Measurements from ENCODE around the gene UBE2V1.
"Not testable (repeated sequence)": the region's sequence is repeated elsewhere in the genome, so short reads cannot be mapped to it uniquely, and the experiment has no call there.

UBE2V1 gene

GRCh38 chr20:50102551-50102950 lies 10.4 kb downstream of the UBE2V1 start:
- H3K4me3 ChIP-seq (ENCODE audit: low read length in 2 of 2); H3K27ac ChIP-seq (ENCODE audit: low read length); H3K27me3 ChIP-seq (ENCODE audit: control insufficient read depth in 1 of 2, insufficient read depth in 2 of 2, low read length in 2 of 2); H3K9me3 ChIP-seq (ENCODE audit: control insufficient read depth in 2 of 2, low read length in 2 of 2); H3K9ac ChIP-seq (ENCODE audit: low read length in 2 of 2); H3K36me3 ChIP-seq (ENCODE audit: control insufficient read depth in 2 of 2, insufficient read depth in 2 of 2, low read length in 2 of 2): not testable (repeated sequence)
- H3K4me1 ChIP-seq (ENCODE audit: control insufficient read depth, insufficient read depth, low read length), result peaks cover 29% of the 10 kb centered on the region

- H3K27ac ChIP-seq (ENCODE audit: low read length), result no peak overlapping the region
- H3K27me3 ChIP-seq (ENCODE audit: control insufficient read depth in 1 of 2, insufficient read depth in 2 of 2, low read length in 2 of 2), result no peaks in the 10 kb centered on the region
- no peak overlapping the region for H3K4me3 ChIP-seq (ENCODE audit: low read length in 2 of 2)
- no peak overlapping the region for H3K9ac ChIP-seq (ENCODE audit: low read length in 2 of 2)
- H3K9me3 ChIP-seq (ENCODE audit: control insufficient read depth in 2 of 2, low read length in 2 of 2), result no peaks in the 10 kb centered on the region
- peaks cover 31% of the 10 kb centered on the region for H3K4me1 ChIP-seq (ENCODE audit: control insufficient read depth, insufficient read depth, low read length)
- no peaks in the 10 kb centered on the region for H3K36me3 ChIP-seq (ENCODE audit: control insufficient read depth in 2 of 2, insufficient read depth in 2 of 2, low read length in 2 of 2)
These were observed 11.1 kb downstream of the UBE2V1 start for GRCh38 chr20:50101887-50102286.

- Histone ChIP-seq H3K27me3 (ENCODE audit: control insufficient read depth in 1 of 2, insufficient read depth in 2 of 2, low read length in 2 of 2) (no peaks in the 10 kb centered on the region), H3K4me1 (ENCODE audit: control insufficient read depth, insufficient read depth, low read length) (peaks cover 27% of the 10 kb centered on the region), H3K9me3 (ENCODE audit: control insufficient read depth in 2 of 2, low read length in 2 of 2) (no peaks in the 10 kb centered on the region), H3K36me3 (ENCODE audit: control insufficient read depth in 2 of 2, insufficient read depth in 2 of 2, low read length in 2 of 2) (peaks cover under 1 to 3% of the 10 kb centered on the region in 2 donors), H3K4me3 (ENCODE audit: low read length in 2 of 2) (no peak overlapping the region), H3K27ac (ENCODE audit: low read length) (no peak overlapping the region), H3K9ac (ENCODE audit: low read length in 2 of 2) (no peak overlapping the region)
These were observed 11.7 kb downstream of the UBE2V1 start for GRCh38 chr20:50101281-50101680.

- H3K36me3 ChIP-seq (ENCODE audit: control insufficient read depth in 2 of 2, insufficient read depth in 2 of 2, low read length in 2 of 2), result peaks cover 7 to 10% of the 10 kb centered on the region in 2 donors
- no peaks in the 10 kb centered on the region for H3K27me3 ChIP-seq (ENCODE audit: control insufficient read depth in 1 of 2, insufficient read depth in 2 of 2, low read length in 2 of 2)
- H3K9ac ChIP-seq (ENCODE audit: low read length in 2 of 2), result no peak overlapping the region
- H3K4me1 ChIP-seq (ENCODE audit: control insufficient read depth, insufficient read depth, low read length), result peaks cover 29% of the 10 kb centered on the region
- no peak overlapping the region for H3K27ac ChIP-seq (ENCODE audit: low read length)
- H3K9me3 ChIP-seq (ENCODE audit: control insufficient read depth in 2 of 2, low read length in 2 of 2), result no peaks in the 10 kb centered on the region
- H3K4me3 ChIP-seq (ENCODE audit: low read length in 2 of 2), result no peak overlapping the region
These were observed 12.4 kb downstream of the UBE2V1 start for GRCh38 chr20:50100552-50100951.

- peaks cover 29% of the 10 kb centered on the region for H3K4me1 ChIP-seq (ENCODE audit: control insufficient read depth, insufficient read depth, low read length)
- H3K27ac ChIP-seq (ENCODE audit: low read length), result peak overlapping the region; percentile 55
- H3K36me3 ChIP-seq (ENCODE audit: control insufficient read depth in 2 of 2, insufficient read depth in 2 of 2, low read length in 2 of 2), result peaks cover 16 to 18% of the 10 kb centered on the region in 2 donors
These were observed 13.4 kb downstream of the UBE2V1 start for GRCh38 chr20:50099565-50099991.

GRCh38 chr20:50099113-50099512 lies 13.8 kb downstream of the UBE2V1 start:
- Histone ChIP-seq H3K27me3 (ENCODE audit: control insufficient read depth in 1 of 2, insufficient read depth in 2 of 2, low read length in 2 of 2) (no peaks in the 10 kb centered on the region), H3K4me1 (ENCODE audit: control insufficient read depth, insufficient read depth, low read length) (peaks cover 29% of the 10 kb centered on the region), H3K4me3 (ENCODE audit: low read length in 2 of 2) (no peak overlapping the region), H3K27ac (ENCODE audit: low read length) (peak overlapping the region; percentile 55), H3K36me3 (ENCODE audit: control insufficient read depth in 2 of 2, insufficient read depth in 2 of 2, low read length in 2 of 2) (peaks cover 18 to 21% of the 10 kb centered on the region in 2 donors), H3K9ac (ENCODE audit: low read length in 2 of 2) (no peak overlapping the region), H3K9me3 (ENCODE audit: control insufficient read depth in 2 of 2, low read length in 2 of 2) (no peaks in the 10 kb centered on the region)

More at GRCh38 chr20:50099565-50099991, 13.4 kb downstream of the UBE2V1 start:
- Histone ChIP-seq H3K9ac (ENCODE audit: low read length in 2 of 2) (no peak overlapping the region), H3K4me3 (ENCODE audit: low read length in 2 of 2) (peak overlapping the region in 1 of 2 donors; percentile 22), H3K9me3 (ENCODE audit: control insufficient read depth in 2 of 2, low read length in 2 of 2) (no peaks in the 10 kb centered on the region), H3K27me3 (ENCODE audit: control insufficient read depth in 1 of 2, insufficient read depth in 2 of 2, low read length in 2 of 2) (no peaks in the 10 kb centered on the region)

GRCh38 chr20:50098259-50098658 lies 14.7 kb downstream of the UBE2V1 start:
- Histone ChIP-seq H3K27me3 (ENCODE audit: control insufficient read depth in 1 of 2, insufficient read depth in 2 of 2, low read length in 2 of 2) (no peaks in the 10 kb centered on the region), H3K27ac (ENCODE audit: low read length) (peak overlapping the region; percentile 46), H3K4me1 (ENCODE audit: control insufficient read depth, insufficient read depth, low read length) (peaks cover 24% of the 10 kb centered on the region), H3K9me3 (ENCODE audit: control insufficient read depth in 2 of 2, low read length in 2 of 2) (no peaks in the 10 kb centered on the region), H3K4me3 (ENCODE audit: low read length in 2 of 2) (no peak overlapping the region), H3K9ac (ENCODE audit: low read length in 2 of 2) (no peak overlapping the region), H3K36me3 (ENCODE audit: control insufficient read depth in 2 of 2, insufficient read depth in 2 of 2, low read length in 2 of 2) (peaks cover 18 to 22% of the 10 kb centered on the region in 2 donors)

DNA sequence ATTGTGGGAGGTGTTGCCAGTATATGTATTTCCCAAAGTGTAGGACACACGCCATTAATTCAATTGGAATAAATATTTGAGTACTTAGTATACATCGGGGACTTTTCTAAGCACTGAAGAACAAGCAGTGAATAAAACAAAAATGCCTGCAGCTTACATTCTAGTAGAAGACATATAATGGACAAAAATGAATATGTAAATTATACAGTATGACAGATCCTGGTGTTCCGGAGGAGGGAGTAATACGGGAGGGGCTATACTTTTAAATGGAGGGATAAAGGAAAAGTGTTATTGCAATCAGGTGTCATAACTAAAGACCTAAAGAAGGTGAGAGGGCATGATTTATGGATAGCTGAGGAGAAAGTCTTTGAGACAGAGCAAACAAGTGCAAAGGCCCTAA lies 15.1 kb downstream of the UBE2V1 start:
- H3K4me1 ChIP-seq (ENCODE audit: control insufficient read depth, insufficient read depth, low read length), result peaks cover 24% of the 10 kb centered on the region

DNA sequence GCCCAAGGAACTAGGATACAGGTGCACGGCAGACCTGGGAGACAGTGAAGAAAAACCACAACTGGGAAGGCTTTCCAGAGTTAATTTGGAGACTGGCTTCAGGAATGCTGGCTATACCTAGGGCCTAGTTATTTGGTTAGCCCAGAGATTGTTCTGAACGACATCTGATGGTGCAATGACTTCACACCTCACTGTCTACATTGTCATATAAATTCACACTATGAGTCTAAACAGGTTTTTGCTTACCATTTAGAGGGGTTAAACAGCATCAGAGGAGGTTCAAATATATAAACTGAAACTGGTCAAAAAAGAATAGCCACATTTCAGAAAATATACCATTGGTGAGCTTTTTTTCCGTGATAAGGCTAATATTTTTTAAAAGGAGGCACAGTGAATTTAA lies 16.7 kb downstream of the UBE2V1 start:
- Histone ChIP-seq H3K4me1 (ENCODE audit: control insufficient read depth, insufficient read depth, low read length) (peaks cover 36% of the 10 kb centered on the region), H3K4me3 (ENCODE audit: low read length in 2 of 2) (no peak overlapping the region), H3K9ac (ENCODE audit: low read length in 2 of 2) (no peak overlapping the region), H3K9me3 (ENCODE audit: control insufficient read depth in 2 of 2, low read length in 2 of 2) (no peaks in the 10 kb centered on the region), H3K27me3 (ENCODE audit: control insufficient read depth in 1 of 2, insufficient read depth in 2 of 2, low read length in 2 of 2) (no peaks in the 10 kb centered on the region), H3K27ac (ENCODE audit: low read length) (no peak overlapping the region), H3K36me3 (ENCODE audit: control insufficient read depth in 2 of 2, insufficient read depth in 2 of 2, low read length in 2 of 2) (peaks cover 18 to 25% of the 10 kb centered on the region in 2 donors)

More for the DNA sequence above, 15.1 kb downstream of the UBE2V1 start:
- H3K4me3 ChIP-seq (ENCODE audit: low read length in 2 of 2), result no peak overlapping the region
- peaks cover 18 to 25% of the 10 kb centered on the region in 2 donors for H3K36me3 ChIP-seq (ENCODE audit: control insufficient read depth in 2 of 2, insufficient read depth in 2 of 2, low read length in 2 of 2)
- peak overlapping the region; percentile 46 for H3K27ac ChIP-seq (ENCODE audit: low read length)
- no peaks in the 10 kb centered on the region for H3K27me3 ChIP-seq (ENCODE audit: control insufficient read depth in 1 of 2, insufficient read depth in 2 of 2, low read length in 2 of 2)
- H3K9me3 ChIP-seq (ENCODE audit: control insufficient read depth in 2 of 2, low read length in 2 of 2), result no peaks in the 10 kb centered on the region
- H3K9ac ChIP-seq (ENCODE audit: low read length in 2 of 2), result no peak overlapping the region

DNA sequence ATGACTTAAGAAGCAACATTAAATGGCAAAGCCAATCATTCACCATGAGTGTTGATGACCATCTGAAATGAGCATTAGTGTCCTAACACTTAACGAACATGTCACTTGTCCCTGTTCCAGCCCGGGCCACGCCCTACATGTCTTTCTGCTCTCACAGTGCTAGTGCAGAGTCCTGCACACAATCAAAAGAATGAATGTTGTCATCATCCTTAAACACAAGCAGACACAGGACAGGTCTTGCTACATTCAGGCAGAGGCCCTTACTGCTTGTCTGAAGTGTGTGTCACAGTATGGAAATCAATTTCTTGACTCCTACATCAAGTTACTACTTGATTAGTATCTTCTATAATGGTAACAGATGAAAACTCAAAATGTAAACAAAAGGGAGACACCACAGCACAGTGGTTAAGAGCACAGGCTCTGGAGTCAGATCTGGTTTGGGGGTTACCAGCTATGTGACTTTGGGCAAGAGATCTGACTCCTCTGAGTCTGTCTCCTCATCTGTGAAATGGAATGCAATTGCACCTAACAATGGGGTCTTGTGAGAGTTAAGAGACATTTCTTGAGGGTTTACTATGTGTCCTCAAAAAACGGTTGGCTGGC lies 17.4 kb downstream of the UBE2V1 start:
- Histone ChIP-seq H3K9ac (ENCODE audit: low read length in 2 of 2) (no peak overlapping the region), H3K4me3 (ENCODE audit: low read length in 2 of 2) (no peak overlapping the region), H3K27ac (ENCODE audit: low read length) (no peak overlapping the region), H3K4me1 (ENCODE audit: control insufficient read depth, insufficient read depth, low read length) (peaks cover 34% of the 10 kb centered on the region), H3K9me3 (ENCODE audit: control insufficient read depth in 2 of 2, low read length in 2 of 2) (no peaks in the 10 kb centered on the region), H3K27me3 (ENCODE audit: control insufficient read depth in 1 of 2, insufficient read depth in 2 of 2, low read length in 2 of 2) (no peaks in the 10 kb centered on the region), H3K36me3 (ENCODE audit: control insufficient read depth in 2 of 2, insufficient read depth in 2 of 2, low read length in 2 of 2) (peaks cover 18 to 25% of the 10 kb centered on the region in 2 donors)

DNA sequence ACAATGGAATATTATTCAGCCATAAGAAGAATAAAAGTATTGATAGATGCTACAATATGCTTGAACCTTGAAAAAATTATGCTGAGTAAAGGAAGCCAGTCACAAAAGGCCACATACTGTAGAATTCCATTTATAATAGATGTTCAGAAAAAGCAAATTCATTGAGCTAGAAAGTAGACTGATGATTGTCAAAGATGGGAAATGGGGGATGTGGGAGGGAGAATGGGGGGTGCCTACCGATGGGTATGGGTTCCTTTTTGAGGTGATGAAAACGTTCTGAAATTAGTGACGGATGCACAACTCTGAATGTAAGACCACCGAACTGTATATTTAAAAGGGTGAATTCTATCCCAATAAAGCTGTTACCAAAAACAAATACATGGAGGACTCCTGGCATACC lies 18.4 kb downstream of the UBE2V1 start:
- Histone ChIP-seq H3K27ac (ENCODE audit: low read length) (no peak overlapping the region), H3K9ac (ENCODE audit: low read length in 2 of 2) (no peak overlapping the region), H3K36me3 (ENCODE audit: control insufficient read depth in 2 of 2, insufficient read depth in 2 of 2, low read length in 2 of 2) (peaks cover 18 to 25% of the 10 kb centered on the region in 2 donors), H3K4me3 (ENCODE audit: low read length in 2 of 2) (no peak overlapping the region), H3K27me3 (ENCODE audit: control insufficient read depth in 1 of 2, insufficient read depth in 2 of 2, low read length in 2 of 2) (no peaks in the 10 kb centered on the region), H3K9me3 (ENCODE audit: control insufficient read depth in 2 of 2, low read length in 2 of 2) (no peaks in the 10 kb centered on the region), H3K4me1 (ENCODE audit: control insufficient read depth, insufficient read depth, low read length) (peaks cover 32% of the 10 kb centered on the region)
